Measurements from ENCODE around the gene CLEC4C. TPM values are rescaled to one million over a fixed set of nuclear protein-coding genes. Genes with fewer than 3 reads are reported as not detected.
"Not testable (repeated sequence)": the region's sequence is repeated elsewhere in the genome, so short reads cannot be mapped to it uniquely, and the experiment has no call there.

CLEC4C gene
- total RNA-seq, 4 donors from 2014 or later, result not detected

GRCh38 chr12:7769999-7770398, 22.8 kb upstream of the CLEC4C start:
- Histone ChIP-seq H3K9me3 (no peaks in the 10 kb centered on the region), H3K4me1 (no peaks in the 10 kb centered on the region), H3K36me3 (no peaks in the 10 kb centered on the region), H3K27me3 (no peaks in the 10 kb centered on the region), H3K4me3 (no peak overlapping the region), H3K27ac (no peak overlapping the region)
- TF ChIP-seq POLR2A (IDR thresholded peaks at IDR 0.05) (no peak), POLR2AphosphoS5 (IDR thresholded peaks at IDR 0.05) (no peak), CTCF (IDR thresholded peaks at IDR 0.05) (no peak), EP300 (IDR thresholded peaks at IDR 0.05; ENCODE audit: low read depth) (no peak)
- in situ Hi-C loops (cut with MboI; ENCODE audit: low pct_ligation_motif_present in 1 of 4, low pct_unique_long_range_greater_than_20kb in 1 of 4, low sequenced_read_pairs in 3 of 4) (no loop called here), intact Hi-C loops (cut with DNase I; ENCODE audit: low total_unique reads) (no loop called here)
- 21 to 62% methylated on average over 2 to 3 of the region's 3 CpGs for WGBS, 2 donors (ENCODE audit: low coverage in 1 of 2)
- no peak for DNase-seq

- no peak overlapping the region for H3K27ac ChIP-seq
- H3K4me3 ChIP-seq, result no peak overlapping the region
- TF ChIP-seq EP300 (IDR thresholded peaks at IDR 0.05; ENCODE audit: low read depth) (no peak), POLR2A (IDR thresholded peaks at IDR 0.05) (no peak), POLR2AphosphoS5 (IDR thresholded peaks at IDR 0.05) (no peak), CTCF (IDR thresholded peaks at IDR 0.05) (no peak)
- WGBS, 2 donors (ENCODE audit: low coverage in 1 of 2), result 76 to 83% methylated on average over 1 to 9 of the region's 9 CpGs
- no peaks in the 10 kb centered on the region for H3K36me3 ChIP-seq
- no peaks in the 10 kb centered on the region for H3K9me3 ChIP-seq
- no peaks in the 10 kb centered on the region for H3K4me1 ChIP-seq
- no peak for DNase-seq
- no peaks in the 10 kb centered on the region for H3K27me3 ChIP-seq
- in situ Hi-C loops (cut with MboI; ENCODE audit: low pct_ligation_motif_present in 1 of 4, low pct_unique_long_range_greater_than_20kb in 1 of 4, low sequenced_read_pairs in 3 of 4) (no loop called here), intact Hi-C loops (cut with DNase I; ENCODE audit: low total_unique reads) (no loop called here)
These were observed 11.6 kb upstream of the CLEC4C start for GRCh38 chr12:7758766-7759140.

GRCh38 chr12:7756993-7757392, 9.8 kb upstream of the CLEC4C start:
- no peaks in the 10 kb centered on the region for H3K27me3 ChIP-seq
- in situ Hi-C loops (cut with MboI; ENCODE audit: low pct_ligation_motif_present in 1 of 4, low pct_unique_long_range_greater_than_20kb in 1 of 4, low sequenced_read_pairs in 3 of 4) (no loop called here), intact Hi-C loops (cut with DNase I; ENCODE audit: low total_unique reads) (no loop called here)
- no peaks in the 10 kb centered on the region for H3K4me1 ChIP-seq
- TF ChIP-seq CTCF (IDR thresholded peaks at IDR 0.05) (no peak), EP300 (IDR thresholded peaks at IDR 0.05; ENCODE audit: low read depth) (no peak), POLR2AphosphoS5 (IDR thresholded peaks at IDR 0.05) (no peak), POLR2A (IDR thresholded peaks at IDR 0.05) (no peak)
- H3K4me3 ChIP-seq, result no peak overlapping the region
- H3K27ac ChIP-seq, result no peak overlapping the region
- no peaks in the 10 kb centered on the region for H3K36me3 ChIP-seq
- DNase-seq, result no peak
- H3K9me3 ChIP-seq, result no peaks in the 10 kb centered on the region
- 58 to 62% methylated on average over 2 of the region's 2 CpGs for WGBS, 2 donors (ENCODE audit: low coverage in 1 of 2)

GRCh38 chr12:7755668-7756067, 8.5 kb upstream of the CLEC4C start:
- in situ Hi-C loops (cut with MboI; ENCODE audit: low pct_ligation_motif_present in 1 of 4, low pct_unique_long_range_greater_than_20kb in 1 of 4, low sequenced_read_pairs in 3 of 4); H3K4me1 ChIP-seq; H3K4me3 ChIP-seq; H3K36me3 ChIP-seq; DNase-seq; intact Hi-C loops (cut with DNase I; ENCODE audit: low total_unique reads); H3K27me3 ChIP-seq; H3K27ac ChIP-seq; H3K9me3 ChIP-seq: not testable (repeated sequence)
- WGBS, 2 donors (ENCODE audit: low coverage in 1 of 2), result 70% methylated on average over 9 of the region's 9 CpGs; no CpG with 5 or more reads in 1 of the 2 donors

- in situ Hi-C loops (cut with MboI; ENCODE audit: low pct_ligation_motif_present in 1 of 4, low pct_unique_long_range_greater_than_20kb in 1 of 4, low sequenced_read_pairs in 3 of 4); H3K4me3 ChIP-seq; H3K36me3 ChIP-seq; intact Hi-C loops (cut with DNase I; ENCODE audit: low total_unique reads); H3K4me1 ChIP-seq; H3K27ac ChIP-seq; H3K9me3 ChIP-seq; H3K27me3 ChIP-seq; DNase-seq: not testable (repeated sequence)
- 61 to 88% methylated on average over 3 to 32 of the region's 48 CpGs for WGBS, 2 donors (ENCODE audit: low coverage in 1 of 2)
These were observed 5.1 kb upstream of the CLEC4C start for GRCh38 chr12:7751941-7752922.

All from transverse colon (tissue), 4 donors.